Measurements from ENCODE around the gene HOXA10. TPM values are rescaled to one million over a fixed set of nuclear protein-coding genes. Genes with fewer than 3 reads are reported as not detected.

The HOXA10 gene
- total and polyA plus RNA-seq, 5 donors, result not detected

DNA sequence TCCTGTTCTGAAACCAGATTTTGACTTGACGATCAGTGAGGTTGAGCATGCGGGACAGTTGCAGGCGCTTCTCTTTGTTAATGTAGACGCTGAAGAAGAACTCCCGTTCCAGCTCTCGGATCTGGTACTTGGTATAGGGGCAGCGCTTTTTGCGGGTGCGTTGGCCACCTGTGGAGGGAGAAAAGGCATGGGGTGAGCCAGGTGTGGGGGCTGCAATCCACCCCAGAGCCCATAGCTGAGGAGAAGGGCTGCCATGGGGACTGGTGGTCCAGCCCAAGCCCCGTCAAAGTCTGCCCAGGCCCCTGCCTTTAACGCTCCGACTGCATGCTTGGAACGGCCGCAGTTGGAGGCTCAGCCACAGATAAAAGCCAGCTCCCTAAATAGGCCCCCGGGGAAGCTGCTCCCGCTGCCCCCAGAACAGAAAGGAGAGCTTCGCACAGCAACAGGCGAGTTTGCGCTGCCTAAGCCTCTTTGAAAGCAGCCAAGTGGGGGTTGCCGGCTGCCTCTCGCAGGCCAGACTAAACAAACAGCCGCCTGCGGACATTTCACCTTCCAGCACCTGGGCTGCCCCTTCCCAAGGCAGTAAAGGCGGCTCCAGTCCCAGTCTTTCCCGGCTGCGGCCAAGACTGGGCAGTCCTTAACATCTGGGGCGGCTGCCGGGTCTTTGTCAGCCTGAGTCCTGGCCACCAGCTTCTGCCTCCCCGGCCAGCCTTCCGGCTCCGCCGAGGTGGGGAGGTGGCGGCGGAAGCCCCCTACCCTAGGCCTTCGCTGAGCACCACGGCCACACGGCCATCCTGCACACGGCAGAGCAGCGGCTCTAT is 9.0 kb upstream of the HOXA10 start:
- intact Hi-C loops (cut with DNase I), result no loop called here
- no peak overlapping the region for H3K4me3 ChIP-seq (ENCODE audit: low read length)
- DNase-seq (peak in 2 of 3 donors; percentile 10 to 36), ATAC-seq (no peak)
- peaks cover 2% of the 10 kb centered on the region for H3K4me1 ChIP-seq (ENCODE audit: control insufficient read depth, insufficient read depth, low read length)
- H3K27ac ChIP-seq (ENCODE audit: low read length), result no peak overlapping the region
- H3K27me3 ChIP-seq (ENCODE audit: control insufficient read depth, insufficient read depth), result no peaks in the 10 kb centered on the region
- H3K9me3 ChIP-seq (ENCODE audit: control insufficient read depth, low read length), result no peaks in the 10 kb centered on the region
- 8% methylated on average over 39 of the region's 39 CpGs for WGBS

DNA sequence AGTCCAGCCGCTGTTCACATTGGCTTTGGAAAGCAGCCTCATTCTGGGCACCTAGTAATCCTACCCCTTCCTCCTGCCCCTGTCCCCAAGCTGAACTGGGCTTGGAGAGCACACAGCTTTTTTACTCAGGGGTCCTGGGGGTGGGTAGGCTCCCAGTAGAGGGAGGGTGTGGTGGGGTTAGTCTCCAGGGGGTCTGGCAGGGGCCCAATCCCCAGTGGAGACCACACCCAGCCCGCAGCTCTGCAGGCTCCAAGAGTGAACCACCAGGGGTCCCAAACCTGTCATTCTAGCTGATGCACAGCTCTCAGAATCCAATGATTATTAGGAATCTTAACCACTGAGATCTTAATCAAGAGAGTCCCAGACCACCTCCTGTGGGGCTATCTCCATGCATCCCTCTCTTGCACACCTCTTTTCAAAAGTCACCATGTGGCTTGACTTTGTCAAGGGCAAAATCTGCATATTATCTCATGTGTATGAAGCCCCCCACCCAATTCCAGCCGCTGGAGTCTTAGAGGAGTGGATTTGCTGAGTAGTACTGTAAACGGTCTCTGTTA is 8.2 kb upstream of the HOXA10 start:
- ATAC-seq (no peak), DNase-seq (peak in 1 of 3 donors; percentile 37)
- Histone ChIP-seq H3K27me3 (ENCODE audit: control insufficient read depth, insufficient read depth) (peaks cover 5% of the 10 kb centered on the region), H3K27ac (ENCODE audit: low read length) (no peak overlapping the region), H3K4me3 (ENCODE audit: low read length) (no peak overlapping the region), H3K4me1 (ENCODE audit: control insufficient read depth, insufficient read depth, low read length) (peaks cover 2% of the 10 kb centered on the region), H3K9me3 (ENCODE audit: control insufficient read depth, low read length) (no peaks in the 10 kb centered on the region)
- intact Hi-C loops (cut with DNase I), result no loop called here
- 26% methylated on average over 4 of the region's 4 CpGs for WGBS

DNA sequence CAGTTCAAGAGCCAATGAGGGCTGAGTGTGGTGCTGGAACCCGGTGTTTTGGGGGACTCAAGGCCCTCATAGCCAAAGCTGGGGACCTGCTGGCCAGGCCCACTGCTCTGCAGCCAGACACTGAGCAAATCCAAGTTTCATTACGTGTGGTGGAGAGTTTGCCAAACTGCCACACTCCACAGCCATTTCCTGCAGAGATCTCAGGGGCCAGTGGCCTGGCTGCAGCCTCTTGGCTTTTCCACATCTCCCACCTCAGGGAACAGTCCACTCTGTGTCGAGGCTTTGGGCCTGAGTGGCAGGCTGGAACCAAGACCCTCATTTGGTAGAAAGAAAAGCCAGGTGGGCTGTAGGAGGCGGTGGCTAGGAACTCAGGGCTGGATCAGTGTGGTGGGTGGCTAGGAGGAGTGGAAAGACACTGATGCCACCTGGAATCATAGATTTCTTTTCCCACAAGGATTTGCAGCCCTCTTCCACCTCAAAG is 7.7 kb upstream of the HOXA10 start:
- H3K4me1 ChIP-seq (ENCODE audit: control insufficient read depth, insufficient read depth, low read length), result peaks cover 2% of the 10 kb centered on the region
- H3K9me3 ChIP-seq (ENCODE audit: control insufficient read depth, low read length), result no peaks in the 10 kb centered on the region
- no peak for ATAC-seq
- intact Hi-C loops (cut with DNase I), result no loop called here
- DNase-seq, result no peak
- 47% methylated on average over 4 of the region's 4 CpGs for WGBS
- peaks cover 5% of the 10 kb centered on the region for H3K27me3 ChIP-seq (ENCODE audit: control insufficient read depth, insufficient read depth)
- no peak overlapping the region for H3K27ac ChIP-seq (ENCODE audit: low read length)
- no peak overlapping the region for H3K4me3 ChIP-seq (ENCODE audit: low read length)

DNA sequence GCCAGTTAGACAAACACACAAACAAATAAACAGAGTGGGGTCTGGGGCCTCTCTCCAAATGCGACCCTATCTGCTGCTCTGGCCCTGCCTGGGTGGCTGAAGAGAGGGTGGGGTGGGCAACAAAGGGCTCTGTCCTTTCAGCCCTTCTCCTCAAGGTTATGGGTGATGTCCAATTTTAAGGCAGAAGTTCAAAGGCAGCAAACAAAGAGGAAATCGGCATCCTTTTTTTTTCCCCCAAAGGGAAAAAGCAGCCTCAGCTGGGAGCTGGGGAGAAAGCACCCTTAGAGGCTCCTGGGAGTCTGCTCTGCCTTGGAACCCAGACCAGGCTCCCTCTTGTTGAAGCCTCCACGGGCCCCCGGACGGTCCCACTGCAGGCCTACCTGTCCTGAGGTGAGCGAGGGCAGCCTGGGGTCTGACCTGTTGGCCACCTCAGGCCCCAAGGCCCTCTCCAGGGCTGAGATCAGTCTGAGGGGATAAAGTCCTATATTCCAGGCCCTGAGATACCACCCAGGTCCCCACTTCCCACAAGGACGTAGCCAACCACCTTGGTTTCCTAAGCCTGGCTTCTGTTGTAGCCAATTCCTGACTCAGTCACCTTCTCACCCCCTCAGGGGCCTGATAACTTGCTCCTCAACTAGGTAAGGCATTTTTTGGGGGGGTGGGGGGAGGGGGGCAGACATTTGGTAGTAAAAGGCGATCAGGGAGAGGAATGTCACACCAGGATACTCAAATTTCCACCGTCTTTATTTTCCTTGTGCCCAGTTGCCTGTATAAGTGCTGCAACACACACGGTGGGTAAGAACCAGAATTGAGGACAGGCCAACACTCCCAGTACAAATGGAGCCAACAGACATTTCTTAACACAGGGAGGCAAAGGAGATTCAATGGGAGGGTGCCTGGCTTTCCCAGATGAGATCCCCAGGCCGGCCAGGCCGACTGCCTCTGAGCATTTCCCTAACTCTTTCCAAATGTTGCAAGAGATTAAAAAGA is 6.6 kb upstream of the HOXA10 start:
- H3K27ac ChIP-seq (ENCODE audit: low read length), result no peak overlapping the region
- 50% methylated on average over 12 of the region's 12 CpGs for whole genome bisulfite sequencing
- ATAC-seq (no peak), DNase-seq (peak in 1 of 3 donors; percentile 37)
- intact Hi-C loops (cut with DNase I), result no loop called here
- no peaks in the 10 kb centered on the region for H3K9me3 ChIP-seq (ENCODE audit: control insufficient read depth, low read length)
- H3K27me3 ChIP-seq (ENCODE audit: control insufficient read depth, insufficient read depth), result peaks cover 5% of the 10 kb centered on the region
- peaks cover 2% of the 10 kb centered on the region for H3K4me1 ChIP-seq (ENCODE audit: control insufficient read depth, insufficient read depth, low read length)
- H3K4me3 ChIP-seq (ENCODE audit: low read length), result no peak overlapping the region

DNA sequence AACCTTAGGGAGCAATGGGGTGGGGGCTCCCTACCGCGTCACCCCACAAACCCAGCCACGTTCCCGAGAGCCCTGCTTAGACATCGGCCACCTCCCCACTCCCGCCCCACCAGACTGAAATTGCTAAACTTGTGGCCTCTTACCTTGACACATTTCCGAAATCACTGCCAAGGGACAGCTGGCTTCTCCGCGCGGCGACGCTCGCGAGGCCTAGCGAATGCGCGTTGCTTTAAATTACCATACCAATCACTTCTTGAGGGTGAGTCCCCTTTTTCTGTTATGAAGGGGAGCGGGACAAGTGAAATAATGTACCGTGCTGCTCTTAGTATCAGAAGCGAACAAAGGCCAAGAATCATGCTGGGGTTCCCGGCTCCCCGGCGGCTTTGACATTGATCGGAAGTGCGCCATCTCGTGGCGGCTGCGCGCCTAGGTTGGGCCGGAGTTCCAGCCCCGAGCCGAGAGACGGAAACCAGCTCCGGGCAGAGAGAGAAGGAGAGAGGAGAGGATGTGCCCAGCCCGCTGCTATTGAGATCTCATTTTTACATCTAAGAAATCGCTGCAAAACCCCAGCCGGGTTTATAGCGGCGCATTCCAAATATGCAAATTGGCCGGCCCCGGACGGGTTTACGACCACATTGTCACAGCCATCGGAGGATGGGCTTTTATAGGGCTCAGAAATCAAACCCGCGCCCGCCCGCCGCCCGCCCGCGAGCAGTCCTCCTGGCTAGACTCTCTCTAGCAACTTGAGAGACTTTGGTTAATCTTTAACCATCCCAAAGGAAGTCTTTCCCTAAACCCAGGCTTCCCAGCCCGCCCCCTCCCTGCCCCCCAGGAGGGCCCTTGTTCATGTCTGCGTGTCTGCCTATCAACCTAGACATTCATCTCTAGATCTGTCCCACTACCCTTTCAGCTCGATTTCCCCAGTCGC is 5.6 kb upstream of the HOXA10 start:
- 7% methylated on average over 56 of the region's 56 CpGs for WGBS
- Histone ChIP-seq H3K27ac (ENCODE audit: low read length) (no peak overlapping the region), H3K4me3 (ENCODE audit: low read length) (peak overlapping the region; percentile 11), H3K4me1 (ENCODE audit: control insufficient read depth, insufficient read depth, low read length) (peaks cover 2% of the 10 kb centered on the region), H3K27me3 (ENCODE audit: control insufficient read depth, insufficient read depth) (peaks cover 5% of the 10 kb centered on the region), H3K9me3 (ENCODE audit: control insufficient read depth, low read length) (no peaks in the 10 kb centered on the region)
- DNase-seq (peak; percentile 56 to 82 (median 81)), ATAC-seq (peak; percentile 34 to 70)
- intact Hi-C loops (cut with DNase I), result no loop called here

DNA sequence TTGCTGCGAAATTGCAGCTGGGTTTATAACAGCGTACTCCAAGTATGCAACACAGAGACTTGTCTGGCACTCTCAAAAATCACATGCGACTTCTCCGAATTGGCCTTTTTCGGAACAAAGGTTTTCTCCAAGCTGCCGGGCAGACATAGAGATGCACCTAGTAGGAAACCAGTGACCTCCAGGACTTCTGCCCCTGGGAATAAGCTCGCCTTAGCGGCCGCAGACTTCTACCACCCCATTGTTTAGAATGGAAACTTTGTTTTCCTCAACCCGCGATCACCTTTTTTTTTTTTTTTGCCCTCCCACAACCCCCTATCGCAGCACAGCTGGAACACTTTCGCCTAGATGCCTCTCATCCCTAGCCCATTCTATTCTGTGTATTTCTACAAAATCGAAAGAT is 4.9 kb upstream of the HOXA10 start:
- peaks cover 5% of the 10 kb centered on the region for H3K27me3 ChIP-seq (ENCODE audit: control insufficient read depth, insufficient read depth)
- H3K27ac ChIP-seq (ENCODE audit: low read length), result no peak overlapping the region
- intact Hi-C loops (cut with DNase I), result no loop called here
- ATAC-seq (no peak), DNase-seq (peak in 1 of 3 donors; percentile 37)
- no peaks in the 10 kb centered on the region for H3K9me3 ChIP-seq (ENCODE audit: control insufficient read depth, low read length)
- no peak overlapping the region for H3K4me3 ChIP-seq (ENCODE audit: low read length)
- H3K4me1 ChIP-seq (ENCODE audit: control insufficient read depth, insufficient read depth, low read length), result no peaks in the 10 kb centered on the region
- WGBS, result 38% methylated on average over 14 of the region's 14 CpGs

DNA sequence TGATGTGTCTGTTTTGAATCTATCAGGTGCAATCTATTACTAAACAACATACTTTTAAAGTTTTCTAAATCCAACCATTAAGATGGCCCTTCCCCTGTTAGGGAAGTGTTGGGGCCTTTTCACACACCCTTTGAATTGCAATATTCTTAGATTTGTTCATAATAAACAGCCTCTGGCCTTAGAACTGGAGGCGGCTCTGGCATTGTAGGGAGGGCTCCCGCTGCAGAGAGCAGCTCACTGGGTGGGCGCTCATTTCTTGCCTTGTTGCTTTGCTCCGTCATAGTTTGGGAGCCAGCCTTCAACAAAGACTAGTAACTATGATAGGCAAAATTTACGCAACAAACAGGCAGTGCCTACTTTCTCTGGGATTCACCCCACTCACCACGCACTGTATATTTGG is 4.2 kb upstream of the HOXA10 start:
- ATAC-seq, result no peak
- H3K4me1 ChIP-seq (ENCODE audit: control insufficient read depth, insufficient read depth, low read length), result no peaks in the 10 kb centered on the region
- H3K9me3 ChIP-seq (ENCODE audit: control insufficient read depth, low read length), result no peaks in the 10 kb centered on the region
- 77% methylated on average over 6 of the region's 6 CpGs for WGBS
- peaks cover 5% of the 10 kb centered on the region for H3K27me3 ChIP-seq (ENCODE audit: control insufficient read depth, insufficient read depth)
- intact Hi-C loops (cut with DNase I), result no loop called here
- no peak overlapping the region for H3K4me3 ChIP-seq (ENCODE audit: low read length)
- DNase-seq, result peak in 1 of 3 donors; percentile 13
- no peak overlapping the region for H3K27ac ChIP-seq (ENCODE audit: low read length)

DNA sequence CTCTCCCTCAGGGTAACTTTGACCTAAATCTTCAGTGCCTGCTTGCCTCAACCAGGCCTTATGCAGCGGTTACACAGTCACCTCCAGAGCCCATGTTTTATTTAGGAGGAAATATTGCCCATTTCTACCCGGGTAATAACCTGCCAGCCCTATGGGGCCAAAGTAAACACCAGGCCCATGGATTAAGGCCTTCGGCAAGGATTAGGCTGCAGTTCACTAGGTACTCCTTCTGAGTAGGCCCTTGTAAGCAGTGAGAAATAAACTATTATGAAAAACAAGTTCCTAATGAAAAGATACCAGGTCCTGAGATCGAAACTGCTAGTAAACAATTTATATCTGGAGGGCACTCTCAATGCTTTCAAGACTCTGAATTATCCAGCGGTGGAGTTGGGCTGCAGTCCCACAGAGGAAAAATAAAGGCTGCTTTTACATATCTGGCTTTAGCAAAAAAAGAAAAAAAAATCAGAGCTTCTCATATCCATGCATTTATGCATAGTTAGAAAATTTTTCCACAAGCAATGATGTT is 3.7 kb upstream of the HOXA10 start:
- Histone ChIP-seq H3K4me1 (ENCODE audit: control insufficient read depth, insufficient read depth, low read length) (no peaks in the 10 kb centered on the region), H3K4me3 (ENCODE audit: low read length) (no peak overlapping the region)

DNA sequence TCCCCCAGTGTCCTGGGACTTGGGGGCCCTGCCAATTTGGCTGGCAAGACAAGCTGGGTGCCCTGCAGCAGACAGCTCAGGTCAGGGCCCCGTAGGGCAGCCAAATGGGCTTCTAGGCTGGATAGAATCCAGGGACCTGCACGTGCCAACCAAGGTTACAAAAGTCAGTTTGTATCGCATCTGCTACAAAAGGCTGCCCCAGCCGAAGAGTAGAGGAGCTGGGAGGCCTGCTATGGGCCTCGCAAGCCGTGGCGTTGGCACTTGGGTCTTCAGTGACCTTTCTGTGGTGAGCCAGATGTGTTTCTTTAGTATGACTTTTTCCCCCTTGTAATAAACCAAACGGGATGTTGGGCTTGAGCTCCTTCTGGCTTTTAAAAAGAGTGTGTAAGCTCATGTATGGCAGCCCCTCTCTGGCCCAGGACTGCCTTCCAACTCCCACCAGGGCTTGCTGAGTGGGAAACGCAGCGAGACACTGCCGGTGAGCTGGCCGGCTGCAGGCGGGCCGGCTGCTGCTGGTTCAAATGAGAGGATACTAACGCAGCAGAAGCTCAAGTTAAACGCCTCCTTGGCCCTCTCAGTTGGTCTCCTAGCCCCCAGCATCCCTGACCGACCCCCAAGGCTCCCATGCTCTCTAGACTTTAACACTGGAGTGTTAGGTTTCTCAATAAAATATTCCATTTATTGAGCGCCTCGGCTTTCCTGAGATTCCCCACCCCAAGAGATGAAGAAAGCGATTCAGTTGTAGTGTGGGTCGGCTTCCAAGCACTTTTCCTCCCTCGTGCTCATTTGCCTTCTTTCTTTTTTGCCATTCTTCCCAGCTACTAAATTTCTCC is 3.1 kb upstream of the HOXA10 start:
- WGBS, result 76% methylated on average over 22 of the region's 22 CpGs

More for the DNA sequence above, 3.7 kb upstream of the HOXA10 start:
- Histone ChIP-seq H3K27ac (ENCODE audit: low read length) (no peak overlapping the region), H3K9me3 (ENCODE audit: control insufficient read depth, low read length) (no peaks in the 10 kb centered on the region), H3K27me3 (ENCODE audit: control insufficient read depth, insufficient read depth) (peaks cover 5% of the 10 kb centered on the region)
- intact Hi-C loops (cut with DNase I), result no loop called here
- no peak for ATAC-seq
- WGBS, result 85% methylated on average over 5 of the region's 5 CpGs
- DNase-seq, result no peak

More for the DNA sequence above, 3.1 kb upstream of the HOXA10 start:
- intact Hi-C loops (cut with DNase I), result no loop called here
- H3K27ac ChIP-seq (ENCODE audit: low read length), result no peak overlapping the region
- no peaks in the 10 kb centered on the region for H3K9me3 ChIP-seq (ENCODE audit: control insufficient read depth, low read length)
- no peak for ATAC-seq
- H3K27me3 ChIP-seq (ENCODE audit: control insufficient read depth, insufficient read depth), result peaks cover 5% of the 10 kb centered on the region
- DNase-seq, result peak in 2 of 3 donors; percentile 16 to 21
- H3K4me1 ChIP-seq (ENCODE audit: control insufficient read depth, insufficient read depth, low read length), result no peaks in the 10 kb centered on the region
- no peak overlapping the region for H3K4me3 ChIP-seq (ENCODE audit: low read length)

Data from right cardiac atrium (tissue), 5 donors.